ENCODE results near the gene AXIN2.

The AXIN2 gene, protein sequence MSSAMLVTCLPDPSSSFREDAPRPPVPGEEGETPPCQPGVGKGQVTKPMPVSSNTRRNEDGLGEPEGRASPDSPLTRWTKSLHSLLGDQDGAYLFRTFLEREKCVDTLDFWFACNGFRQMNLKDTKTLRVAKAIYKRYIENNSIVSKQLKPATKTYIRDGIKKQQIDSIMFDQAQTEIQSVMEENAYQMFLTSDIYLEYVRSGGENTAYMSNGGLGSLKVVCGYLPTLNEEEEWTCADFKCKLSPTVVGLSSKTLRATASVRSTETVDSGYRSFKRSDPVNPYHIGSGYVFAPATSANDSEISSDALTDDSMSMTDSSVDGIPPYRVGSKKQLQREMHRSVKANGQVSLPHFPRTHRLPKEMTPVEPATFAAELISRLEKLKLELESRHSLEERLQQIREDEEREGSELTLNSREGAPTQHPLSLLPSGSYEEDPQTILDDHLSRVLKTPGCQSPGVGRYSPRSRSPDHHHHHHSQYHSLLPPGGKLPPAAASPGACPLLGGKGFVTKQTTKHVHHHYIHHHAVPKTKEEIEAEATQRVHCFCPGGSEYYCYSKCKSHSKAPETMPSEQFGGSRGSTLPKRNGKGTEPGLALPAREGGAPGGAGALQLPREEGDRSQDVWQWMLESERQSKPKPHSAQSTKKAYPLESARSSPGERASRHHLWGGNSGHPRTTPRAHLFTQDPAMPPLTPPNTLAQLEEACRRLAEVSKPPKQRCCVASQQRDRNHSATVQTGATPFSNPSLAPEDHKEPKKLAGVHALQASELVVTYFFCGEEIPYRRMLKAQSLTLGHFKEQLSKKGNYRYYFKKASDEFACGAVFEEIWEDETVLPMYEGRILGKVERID

DNA sequence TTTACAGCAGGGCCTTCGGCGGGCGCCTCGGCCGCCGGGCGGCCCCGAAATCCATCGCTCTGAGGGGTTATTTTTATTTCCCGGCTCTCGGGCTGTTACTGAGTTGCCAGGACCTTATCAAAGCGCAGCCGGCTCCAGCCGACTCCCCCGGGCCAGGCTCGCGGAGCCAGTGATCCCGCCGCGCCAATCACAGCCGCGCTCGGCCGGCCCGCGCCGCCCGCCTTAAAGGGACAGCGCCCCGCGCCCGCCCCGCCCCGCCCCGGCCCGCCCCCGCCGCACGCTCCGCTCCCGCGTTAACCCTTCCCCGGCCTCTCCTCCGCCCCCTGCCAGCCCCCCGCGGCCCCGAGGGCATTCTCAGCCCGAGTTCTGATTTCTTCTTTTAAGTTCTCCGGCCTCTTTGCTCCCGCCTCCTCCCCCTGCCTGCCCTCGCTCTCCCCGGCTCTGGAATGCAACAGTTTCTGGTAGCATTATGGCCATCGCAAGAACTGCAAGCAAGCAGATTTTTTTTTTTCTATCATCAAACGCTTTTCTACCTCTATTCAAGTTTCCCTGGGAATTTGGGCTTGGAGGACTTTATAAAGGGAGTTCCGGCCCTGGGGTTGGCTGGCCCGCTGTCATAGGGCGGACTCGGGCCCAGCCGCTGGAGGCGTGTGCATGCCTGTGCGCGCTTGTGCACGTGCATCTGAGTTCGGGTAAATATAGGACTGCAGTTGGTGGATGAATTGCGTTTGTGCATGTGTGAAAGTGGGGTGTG, at the start of gene AXIN2:
Gene AXIN2 (minus strand): TSS at position 197 of the 754 bp plus-strand sequence. CDS start 3,028 bp downstream, outside the sequence.
- peak within 1 kb of the TSS; percentile 78 for H3K4me3 ChIP-seq (ENCODE audit: low read depth, low read length)

GRCh38 chr17:65609749-65610148, 48.3 kb upstream of the AXIN2 start:
- no peak for DNase-seq (ENCODE audit: low read depth)
- no peak overlapping the region for H3K4me3 ChIP-seq (ENCODE audit: low read depth, low read length)

More for the DNA sequence above, at the start of gene AXIN2:
- peak; percentile 66 for DNase-seq (ENCODE audit: low read depth)

DNA sequence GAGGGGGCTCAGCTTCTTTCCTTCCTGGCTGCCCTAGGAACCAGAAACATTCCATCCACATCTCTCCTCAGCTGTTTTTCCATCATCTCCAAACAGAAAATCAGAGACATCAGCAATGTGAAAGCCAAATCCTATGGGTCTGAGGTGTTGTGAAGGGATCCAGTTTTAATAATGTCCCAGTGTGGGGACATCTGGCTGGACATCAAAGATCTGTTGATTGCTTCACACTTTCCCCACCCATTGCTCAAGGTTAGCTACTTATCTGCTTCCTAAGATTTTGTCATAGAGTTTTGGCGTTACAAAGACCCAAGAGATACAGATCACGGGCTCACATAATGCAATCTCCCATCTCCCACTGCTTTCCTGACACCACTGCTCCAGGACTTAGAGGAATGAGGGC, 47.8 kb upstream of the AXIN2 start:
- H3K4me3 ChIP-seq (ENCODE audit: low read depth, low read length) = no peak overlapping the region
- no peak for DNase-seq (ENCODE audit: low read depth)

GRCh38 chr17:65604070-65604469, 42.6 kb upstream of the AXIN2 start:
- no peak overlapping the region for H3K4me3 ChIP-seq (ENCODE audit: low read depth, low read length)
- DNase-seq (ENCODE audit: low read depth) = no peak

- no peak for DNase-seq (ENCODE audit: low read depth)
- no peak overlapping the region for H3K4me3 ChIP-seq (ENCODE audit: low read depth, low read length)
Observed at GRCh38 chr17:65601881-65602280, 40.4 kb upstream of the AXIN2 start.

GRCh38 chr17:65601145-65601544, 39.7 kb upstream of the AXIN2 start:
- no peak for DNase-seq (ENCODE audit: low read depth)
- H3K4me3 ChIP-seq (ENCODE audit: low read depth, low read length) = no peak overlapping the region

GRCh38 chr17:65600518-65600917, 39.1 kb upstream of the AXIN2 start:
- no peak for DNase-seq (ENCODE audit: low read depth)

GRCh38 chr17:65599650-65600049, 38.2 kb upstream of the AXIN2 start:
- H3K4me3 ChIP-seq (ENCODE audit: low read depth, low read length) = no peak overlapping the region
- no peak for DNase-seq (ENCODE audit: low read depth)

More at GRCh38 chr17:65600518-65600917, 39.1 kb upstream of the AXIN2 start:
- no peak overlapping the region for H3K4me3 ChIP-seq (ENCODE audit: low read depth, low read length)

- DNase-seq (ENCODE audit: low read depth) = no peak
- no peak overlapping the region for H3K4me3 ChIP-seq (ENCODE audit: low read depth, low read length)
Observed at GRCh38 chr17:65598746-65599145, 37.3 kb upstream of the AXIN2 start.

GRCh38 chr17:65595071-65595656, 33.7 kb upstream of the AXIN2 start:
- H3K4me3 ChIP-seq (ENCODE audit: low read depth, low read length) = no peak overlapping the region
- DNase-seq (ENCODE audit: low read depth) = no peak

GRCh38 chr17:65593855-65594845, 32.7 kb upstream of the AXIN2 start:
- H3K4me3 ChIP-seq (ENCODE audit: low read depth, low read length) = peak overlapping the region; percentile 18

DNA sequence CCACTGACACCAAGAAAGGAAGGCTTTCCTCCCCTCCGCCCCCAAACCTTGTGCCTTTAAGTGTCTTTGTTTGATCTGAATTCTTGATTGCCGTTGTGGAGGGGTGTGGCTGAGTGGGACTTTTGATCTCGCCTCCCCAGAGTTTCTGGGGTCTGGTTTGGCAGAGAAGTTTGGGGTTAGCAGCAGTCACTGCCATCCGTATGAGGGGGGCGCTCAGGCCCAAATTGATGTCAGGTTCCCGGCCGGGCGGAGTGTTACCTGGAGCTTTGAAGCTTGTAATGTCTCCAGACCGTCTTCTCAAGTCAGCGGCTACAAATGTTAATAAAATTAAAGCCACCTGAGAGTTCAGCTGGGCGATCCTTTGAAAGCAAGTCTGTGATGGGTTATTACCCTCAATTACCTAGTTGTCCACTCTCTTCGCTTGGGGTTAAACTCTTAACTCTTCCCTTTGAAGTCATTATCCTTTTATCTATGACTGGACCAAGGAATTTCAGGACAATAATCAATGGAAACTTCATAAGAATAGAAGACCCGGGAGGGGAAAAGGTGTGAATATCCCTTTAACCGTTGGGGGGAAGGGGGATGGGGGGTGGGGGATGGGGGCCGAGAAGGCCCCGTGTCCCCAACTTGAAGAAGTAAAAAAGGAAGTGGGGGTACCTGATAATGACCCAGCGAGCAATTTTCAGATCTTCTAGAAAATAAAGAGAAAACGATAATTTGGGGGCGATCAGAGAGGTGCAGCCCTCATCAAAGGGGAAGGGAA, 31.8 kb upstream of the AXIN2 start:
- DNase-seq (ENCODE audit: low read depth) = no peak
- no peak overlapping the region for H3K4me3 ChIP-seq (ENCODE audit: low read depth, low read length)

More at GRCh38 chr17:65593855-65594845, 32.7 kb upstream of the AXIN2 start:
- DNase-seq (ENCODE audit: low read depth) = no peak

DNA sequence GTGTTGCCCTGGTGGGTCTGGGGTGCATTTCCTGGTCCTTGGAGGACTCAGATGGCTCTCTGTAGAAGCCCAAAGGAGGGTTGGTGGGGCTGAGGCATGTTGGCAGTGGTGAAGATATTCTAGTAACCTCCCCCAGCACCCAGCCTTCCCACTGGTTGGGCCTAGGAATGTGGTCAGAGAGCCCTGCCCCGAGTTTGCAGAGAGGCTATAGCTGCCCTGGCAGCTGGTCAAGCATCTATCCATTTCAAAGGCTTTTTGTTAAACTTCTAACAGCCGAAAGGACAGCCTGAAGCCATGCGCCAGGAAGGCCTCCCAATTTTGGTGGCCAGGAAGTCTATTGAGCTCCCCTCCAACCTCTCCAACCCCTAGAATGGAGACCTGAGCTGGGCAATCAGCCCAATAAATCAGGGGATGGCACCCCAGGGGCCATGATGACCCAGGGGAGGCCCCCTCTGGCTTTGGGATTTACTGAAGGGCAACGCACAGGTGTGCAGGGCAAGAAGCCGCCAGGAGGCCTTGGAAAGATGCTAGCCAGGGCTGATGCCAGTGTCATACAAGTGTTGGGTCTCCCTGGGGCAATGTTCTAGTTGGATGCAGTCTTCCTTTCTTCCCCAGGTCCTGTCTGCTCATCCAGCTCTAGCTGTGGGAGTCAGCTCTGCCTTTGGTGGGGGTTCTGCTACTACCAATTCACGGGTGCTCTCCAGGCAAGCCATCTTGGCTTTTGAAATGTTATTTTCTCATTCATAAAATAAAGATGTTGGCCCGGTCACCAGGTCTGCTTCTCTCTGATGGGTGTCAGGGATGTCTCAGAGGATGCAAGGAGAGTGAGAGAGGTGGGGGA, 30.9 kb upstream of the AXIN2 start:
- H3K4me3 ChIP-seq (ENCODE audit: low read depth, low read length) = no peak overlapping the region
- no peak for DNase-seq (ENCODE audit: low read depth)

GRCh38 chr17:65589321-65589720, 27.9 kb upstream of the AXIN2 start:
- no peak overlapping the region for H3K4me3 ChIP-seq (ENCODE audit: low read depth, low read length)
- no peak for DNase-seq (ENCODE audit: low read depth)

GRCh38 chr17:65588181-65588808, 26.8 kb upstream of the AXIN2 start:
- no peak overlapping the region for H3K4me3 ChIP-seq (ENCODE audit: low read depth, low read length)
- no peak for DNase-seq (ENCODE audit: low read depth)

- no peak for DNase-seq (ENCODE audit: low read depth)
- no peak overlapping the region for H3K4me3 ChIP-seq (ENCODE audit: low read depth, low read length)
Observed at GRCh38 chr17:65587534-65588180, 26.2 kb upstream of the AXIN2 start.

Measured in skeletal muscle cell (primary cell).